Measurements from ENCODE around the gene CACFD1.

DNA sequence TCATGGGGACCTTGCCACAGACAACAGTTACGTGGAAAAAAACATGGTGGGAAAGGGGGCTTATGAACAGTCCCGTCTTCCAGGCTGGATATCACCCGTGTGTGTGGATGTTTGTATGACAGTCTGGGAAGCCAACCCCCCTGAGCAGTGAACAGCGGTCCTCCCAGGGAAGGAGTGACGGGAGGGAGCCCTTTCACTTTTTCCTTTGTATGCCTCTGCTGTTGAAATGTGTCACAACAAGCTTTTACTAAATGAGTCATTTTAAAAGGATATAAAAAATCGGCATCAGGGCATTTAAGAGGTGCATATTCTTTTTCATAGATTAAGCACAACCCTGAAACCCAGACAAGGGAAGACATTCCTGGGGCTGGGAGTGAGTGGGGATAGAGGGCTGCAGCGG lies 59.9 kb downstream of the CACFD1 start:
- TF ChIP-seq CTCF (conservative IDR thresholded peaks at IDR 0.05; ENCODE audit: low read length), result no peak
- no peak for TF ChIP-seq EZH2phosphoT487 (IDR thresholded peaks at IDR 0.05; ENCODE audit: borderline replicate concordance, low read depth, low read length)

All from OCI-LY7 (cell line).